GM23338 (cell line): ENCODE data around the gene NTPCR. TPM values are rescaled to one million over a fixed set of nuclear protein-coding genes. Genes with fewer than 3 reads are reported as not detected.

Source experiments
- ATAC-seq: fragments of 200-7000 bp; cut with Tn5 transposase; 3 replicates; pipeline ENCODE4 v1.9.1; 2020
- DNase-seq: peaks from one replicate; pipeline ENCODE4 v3.0.0-alpha.2; 2015; ENCODE audit warnings: low spot score
- H2AFZ ChIP-seq: fragments of 200-600 bp; sonication (generic); 2 replicates; pipeline ENCODE4 v1.8.0; 2016; ENCODE audit warnings: antibody characterized with exemption, mild to moderate bottlenecking, moderate library complexity
- H3F3A ChIP-seq: fragments of 200-600 bp; sonication (generic); replicated peaks from 2 replicates; pipeline ENCODE4 v1.8.0; 2017; ENCODE audit warnings: antibody characterized with exemption, mixed run types, low read depth
- H3K27ac ChIP-seq: fragments of 200-600 bp; sonication (generic); 2 replicates; pipeline ENCODE4 v1.6.1; 2016; ENCODE audit warnings: low read depth
- H3K27me3 ChIP-seq: fragments of 200-600 bp; sonication (generic); 2 replicates; pipeline ENCODE4 v1.8.0; 2016; ENCODE audit warnings: mild to moderate bottlenecking, mixed run types, moderate library complexity; ENCODE audit not compliant: insufficient read depth
- H3K36me3 ChIP-seq: fragments of 200-600 bp; sonication (generic); 2 replicates; pipeline ENCODE4 v1.8.0; 2016; ENCODE audit warnings: mild to moderate bottlenecking; ENCODE audit not compliant: insufficient read depth
- H3K4me1 ChIP-seq: fragments of 200-600 bp; sonication (generic); 2 replicates; pipeline ENCODE4 v1.8.0; 2016; ENCODE audit warnings: mild to moderate bottlenecking, moderate library complexity; ENCODE audit not compliant: insufficient read depth
- H3K4me2 ChIP-seq: fragments of 200-600 bp; sonication (generic); 2 replicates; pipeline ENCODE4 v1.7.1; 2017; ENCODE audit warnings: mixed run types
- H3K4me3 ChIP-seq: fragments of 200-600 bp; sonication (generic); 2 replicates; pipeline ENCODE4 v1.6.1; 2016; ENCODE audit warnings: mixed run types
- H3K79me2 ChIP-seq: fragments of 200-600 bp; sonication (generic); replicated peaks from 2 replicates; pipeline ENCODE4 v1.8.0; 2017; ENCODE audit warnings: mild to moderate bottlenecking; ENCODE audit not compliant: insufficient read depth
- H3K9me2 ChIP-seq: fragments of 200-600 bp; sonication (generic); 2 replicates; pipeline ENCODE4 v1.8.0; 2017; ENCODE audit not compliant: insufficient read depth
- H4K20me1 ChIP-seq: fragments of 200-600 bp; sonication (generic); replicated peaks from 2 replicates; pipeline ENCODE4 v1.8.0; 2017; ENCODE audit warnings: mild to moderate bottlenecking; ENCODE audit not compliant: insufficient read depth
- H3K27ac Mint-ChIP-seq: 2 replicates; pipeline ENCODE4 v1.8.0; 2020; ENCODE audit warnings: inconsistent platforms, mild to moderate bottlenecking, moderate library complexity, mixed read lengths
- H3K27me3 Mint-ChIP-seq: 3 replicates; pipeline ENCODE4 v1.8.0; 2022; ENCODE audit warnings: low read depth, mild to moderate bottlenecking, moderate library complexity, mixed read lengths, inconsistent platforms; ENCODE audit not compliant: insufficient read depth, poor library complexity
- H3K36me3 Mint-ChIP-seq: 3 replicates; pipeline ENCODE4 v1.8.0; 2021; ENCODE audit warnings: low read depth, mild to moderate bottlenecking, inconsistent platforms, moderate library complexity, mixed read lengths
- H3K4me1 Mint-ChIP-seq: 3 replicates; pipeline ENCODE4 v1.8.0; 2020; ENCODE audit warnings: mild to moderate bottlenecking, inconsistent platforms, mixed read lengths
- H3K4me3 Mint-ChIP-seq: 3 replicates; pipeline ENCODE4 v1.8.0; 2021; ENCODE audit warnings: moderate library complexity, mild to moderate bottlenecking, inconsistent platforms, mixed read lengths
- H3K9me3 Mint-ChIP-seq: 3 replicates; pipeline ENCODE4 v1.8.0; 2020; ENCODE audit warnings: moderate library complexity, mild to moderate bottlenecking, inconsistent platforms, mixed read lengths
- CREB1 ChIP-seq: fragments of 250-450 bp; sonication (Bioruptor Pico); IDR thresholded peaks from 2 replicates; pipeline ENCODE4 v1.5.0; 2020; ENCODE audit warnings: low read depth, mild to moderate bottlenecking, moderate library complexity
- ETS1 ChIP-seq: IDR thresholded peaks from 2 replicates; pipeline ENCODE4 v1.6.1; 2016; ENCODE audit warnings: antibody characterized with exemption
- EZH2 ChIP-seq: fragments of 200-600 bp; sonication (generic); IDR thresholded peaks from one replicate; pipeline ENCODE4 v1.8.0; 2017; ENCODE audit warnings: antibody characterized with exemption, mild to moderate bottlenecking, low read depth; ENCODE audit not compliant: unreplicated experiment
- EZH2phosphoT487 ChIP-seq: fragments of 200-600 bp; sonication (generic); IDR thresholded peaks from one replicate; pipeline ENCODE4 v1.8.1; 2018; ENCODE audit warnings: antibody characterized with exemption; ENCODE audit not compliant: unreplicated experiment
- JUNB ChIP-seq: IDR thresholded peaks from one replicate; pipeline ENCODE4 v1.6.1; 2016; ENCODE audit warnings: antibody characterized with exemption; ENCODE audit not compliant: unreplicated experiment
- NANOG ChIP-seq: IDR thresholded peaks from 2 replicates; pipeline ENCODE4 v1.6.1; 2016; ENCODE audit warnings: antibody characterized with exemption, borderline replicate concordance
- POLR2AphosphoS5 ChIP-seq: IDR thresholded peaks from 2 replicates; pipeline ENCODE4 v1.6.1; 2016; ENCODE audit warnings: antibody characterized with exemption, low read depth
- REST ChIP-seq: IDR thresholded peaks from one replicate; pipeline ENCODE4 v1.6.1; 2018; ENCODE audit warnings: antibody characterized with exemption; ENCODE audit not compliant: unreplicated experiment
- STAT1 ChIP-seq: IDR thresholded peaks from one replicate; pipeline ENCODE4 v1.6.1; 2016; ENCODE audit warnings: antibody characterized with exemption; ENCODE audit not compliant: unreplicated experiment
- ZNF114 ChIP-seq: fragments of 250-450 bp; sonication (Bioruptor Pico); IDR thresholded peaks from 2 replicates; pipeline ENCODE4 v1.5.0; 2020; ENCODE audit warnings: mild to moderate bottlenecking, moderate library complexity
- ZNF331 ChIP-seq: fragments of 250-450 bp; sonication (Bioruptor Pico); IDR thresholded peaks from 2 replicates; pipeline ENCODE4 v1.5.0; 2020; ENCODE audit warnings: low read depth, mild to moderate bottlenecking, moderate library complexity
- ZNF462 ChIP-seq: fragments of 250-450 bp; sonication (Bioruptor Pico); IDR thresholded peaks from 2 replicates; pipeline ENCODE4 v1.5.0; 2020; ENCODE audit warnings: mild to moderate bottlenecking, moderate library complexity
- polyA plus RNA-seq: library from polyadenylated mRNA; unstranded; fragments of >200 nt; fragmentation: Nextera tagmentation; extraction: Ambion mirVana; gene quantifications from 2 replicates; pipeline ENCODE4 v1.2.1, GENCODE V29; 2016
- total RNA-seq: library from RNA; depleted of rRNA; stranded (reverse); fragments of >200 nt; shearing (Covaris generic); gene quantifications from 2 replicates; pipeline ENCODE4 v1.2.3, GENCODE V29; 2014

NTPCR gene
- total and polyA plus RNA-seq, 2 experiments from 2014 or later = 64.1 to 150 TPM

GRCh38 chr1:232911027-232911599 lies 39.3 kb upstream of the NTPCR start (continued):
- TF ChIP-seq POLR2AphosphoS5 (no peak), STAT1 (no peak), ZNF331 (CRISPR knock-in tag) (no peak)

- Mint-ChIP-seq H3K9me3 (no peaks in the 10 kb centered on the region), H3K27me3 (peaks cover 4% of the 10 kb centered on the region), H3K27ac (no peak overlapping the region), H3K36me3 (no peaks in the 10 kb centered on the region), H3K4me3 (no peak overlapping the region), H3K4me1 (peaks cover 23% of the 10 kb centered on the region)
- DNase-seq = no peak
- Histone ChIP-seq H3K27ac (no peak overlapping the region), H3K4me2 (no peak overlapping the region), H3K79me2 (no peaks in the 10 kb centered on the region), H4K20me1 (no peaks in the 10 kb centered on the region), H2AFZ (no peak overlapping the region), H3K27me3 (no peaks in the 10 kb centered on the region), H3F3A (no peaks in the 10 kb centered on the region), H3K36me3 (no peaks in the 10 kb centered on the region), H3K4me3 (no peak overlapping the region), H3K9me2 (peaks cover 13% of the 10 kb centered on the region), H3K4me1 (peaks cover 12% of the 10 kb centered on the region)
- no peak for ATAC-seq
- TF ChIP-seq JUNB (no peak), CREB1 (CRISPR knock-in tag) (no peak), REST (no peak), EZH2 (no peak), EZH2phosphoT487 (no peak), ZNF331 (CRISPR knock-in tag) (no peak), ETS1 (no peak), ZNF462 (CRISPR knock-in tag) (no peak), STAT1 (no peak), ZNF114 (no peak), NANOG (no peak)
Observed at GRCh38 chr1:232912845-232913580, 37.4 kb upstream of the NTPCR start.
